ENCODE results near the gene FAXDC2.

The FAXDC2 gene

GRCh38 chr5:154857530-154858296, 7.3 kb upstream of the FAXDC2 start:
- peak overlapping the region; percentile 90 for H3K4me3 ChIP-seq (ENCODE audit: control insufficient read depth, low read depth, low read length)
- TF ChIP-seq CTCF (conservative IDR thresholded peaks at IDR 0.05; ENCODE audit: control insufficient read depth, insufficient read depth, low read depth, low read length) = no peak

GRCh38 chr5:154851351-154851750, 948 bp upstream of the FAXDC2 start:
- no peak for TF ChIP-seq CTCF (conservative IDR thresholded peaks at IDR 0.05; ENCODE audit: control insufficient read depth, insufficient read depth, low read depth, low read length)
- DNase-seq (ENCODE audit: low read depth) = no peak
- no peak overlapping the region for H3K4me3 ChIP-seq (ENCODE audit: control insufficient read depth, low read depth, low read length)

More at GRCh38 chr5:154857530-154858296, 7.3 kb upstream of the FAXDC2 start:
- peak; percentile 97 for DNase-seq (ENCODE audit: low read depth)

- peak; percentile 62 for DNase-seq (ENCODE audit: low read depth)
- peak overlapping the region; percentile 59 for H3K4me3 ChIP-seq (ENCODE audit: control insufficient read depth, low read depth, low read length)
- TF ChIP-seq CTCF (conservative IDR thresholded peaks at IDR 0.05; ENCODE audit: control insufficient read depth, insufficient read depth, low read depth, low read length) = no peak
Measured at GRCh38 chr5:154849791-154850201, 607 bp downstream of the FAXDC2 start.

- peak overlapping the region; percentile 59 for H3K4me3 ChIP-seq (ENCODE audit: control insufficient read depth, low read depth, low read length)
Measured at GRCh38 chr5:154849264-154849785, 1.1 kb downstream of the FAXDC2 start.

GRCh38 chr5:154844809-154845208, 5.6 kb downstream of the FAXDC2 start:
- DNase-seq (ENCODE audit: low read depth) = no peak
- no peak overlapping the region for H3K4me3 ChIP-seq (ENCODE audit: control insufficient read depth, low read depth, low read length)
- TF ChIP-seq CTCF (conservative IDR thresholded peaks at IDR 0.05; ENCODE audit: control insufficient read depth, insufficient read depth, low read depth, low read length) = no peak

More at GRCh38 chr5:154849264-154849785, 1.1 kb downstream of the FAXDC2 start:
- DNase-seq (ENCODE audit: low read depth) = no peak
- no peak for TF ChIP-seq CTCF (conservative IDR thresholded peaks at IDR 0.05; ENCODE audit: control insufficient read depth, insufficient read depth, low read depth, low read length)

GRCh38 chr5:154842689-154843530, 7.5 kb downstream of the FAXDC2 start:
- no peak for TF ChIP-seq CTCF (conservative IDR thresholded peaks at IDR 0.05; ENCODE audit: control insufficient read depth, insufficient read depth, low read depth, low read length)

More at GRCh38 chr5:154842689-154843530, 7.5 kb downstream of the FAXDC2 start:
- DNase-seq (ENCODE audit: low read depth) = no peak
- H3K4me3 ChIP-seq (ENCODE audit: control insufficient read depth, low read depth, low read length) = no peak overlapping the region

All from fibroblast of mammary gland (primary cell).